Sigmoid colon (tissue), 4 donors: ENCODE data around the gene CSE1L.

Experiments used
- POLR2A ChIP-seq, 2 donors: fragments of 450-650 bp; IDR thresholded peaks; one replicate each; pipeline ENCODE4 v1.6.1; 2016; ENCODE audit warnings: antibody characterized with exemption in 2 of 2, mild to moderate bottlenecking in 2 of 2, moderate library complexity in 2 of 2
- POLR2AphosphoS5 ChIP-seq, 4 donors: sonication (generic); formaldehyde crosslinking; IDR thresholded peaks; one replicate each; pipeline ENCODE4 v1.6.1; 2017; ENCODE audit warnings: antibody characterized with exemption in 4 of 4

GRCh38 chr20:49138431-49138830 is 92.3 kb downstream of the CSE1L start:
- TF ChIP-seq POLR2AphosphoS5 (IDR thresholded peaks at IDR 0.05) (no peak), POLR2A (IDR thresholded peaks at IDR 0.05) (no peak)
